ENCODE measurements around the gene RARB.

Gene RARB

DNA sequence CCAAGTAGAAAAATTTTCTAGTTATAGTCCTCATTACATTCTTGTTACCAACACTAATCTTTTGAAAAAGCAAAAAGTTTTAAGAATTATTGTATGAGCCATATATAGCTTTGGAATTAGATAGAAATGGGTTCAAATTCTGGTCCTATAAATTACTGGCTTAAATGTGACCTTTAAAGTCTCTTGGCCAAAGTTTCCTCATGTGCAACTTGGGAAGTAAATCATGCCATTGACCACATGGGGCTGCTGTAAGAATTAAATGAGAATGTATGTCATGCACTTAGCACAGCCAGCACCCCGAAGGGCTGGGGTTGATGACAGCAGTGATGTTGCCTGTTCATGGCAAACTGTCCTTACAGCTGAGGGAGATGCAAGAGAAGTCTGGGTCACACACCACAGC is 128.4 kb downstream of the RARB start:
- DNase-seq, result no peak

DNA sequence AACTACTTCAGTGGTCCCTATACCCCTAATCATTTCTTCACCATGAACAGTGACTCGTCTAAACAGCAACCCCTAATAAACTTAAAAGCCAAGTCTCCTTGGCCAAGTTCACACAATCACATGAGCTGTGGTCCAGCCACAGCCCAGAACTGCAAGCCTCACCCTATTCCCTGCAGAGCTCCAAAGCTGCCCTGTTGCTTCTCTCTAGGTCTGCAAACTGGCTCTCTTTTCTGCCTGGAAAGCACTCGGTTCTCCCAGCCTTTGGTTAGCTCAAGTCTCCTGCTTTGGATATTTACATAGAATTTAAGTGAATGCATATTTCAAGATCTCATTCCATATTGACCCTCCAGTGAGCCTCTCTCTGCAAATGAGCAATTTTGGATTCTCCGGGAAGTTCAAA is 129.6 kb downstream of the RARB start:
- no peak for DNase-seq

DNA sequence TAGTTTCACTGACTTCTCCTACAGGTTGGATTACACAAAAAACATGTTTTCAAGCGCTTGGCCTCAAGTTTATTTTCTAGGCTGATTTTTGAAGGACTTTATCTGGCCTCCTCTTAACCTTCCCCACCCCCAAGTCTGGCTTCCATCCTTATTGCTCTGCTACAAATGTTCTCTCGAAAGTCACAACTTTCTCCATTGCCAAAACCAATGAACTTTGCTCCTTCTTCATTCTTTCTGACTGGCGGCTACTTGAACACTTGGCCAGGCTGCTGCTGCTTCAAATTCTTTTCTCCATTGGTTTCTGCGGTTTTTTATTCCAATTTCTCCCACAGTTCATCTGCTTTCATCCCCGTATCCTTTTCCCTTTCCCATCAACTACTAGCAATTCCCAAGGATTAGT is 130.1 kb downstream of the RARB start:
- no peak for DNase-seq

DNA sequence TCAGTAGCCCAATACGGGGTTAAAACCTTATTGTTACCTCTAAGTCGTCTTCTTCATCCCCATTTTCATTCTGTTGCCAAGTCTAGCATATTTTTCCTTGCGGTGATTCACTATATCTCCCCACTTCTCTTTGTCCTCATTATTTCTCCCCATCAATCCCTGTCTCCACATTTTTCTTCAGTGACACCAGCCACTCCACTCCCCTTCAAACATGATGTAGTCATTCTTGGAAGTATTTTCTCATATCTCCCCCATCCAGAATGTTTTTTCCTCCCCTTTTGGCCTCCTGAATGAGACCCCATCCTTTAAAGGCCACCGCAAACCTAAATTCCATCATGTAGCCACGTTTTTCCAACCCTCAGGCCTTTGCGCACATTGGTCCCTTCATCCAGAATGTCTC is 130.7 kb downstream of the RARB start:
- DNase-seq, result no peak

DNA sequence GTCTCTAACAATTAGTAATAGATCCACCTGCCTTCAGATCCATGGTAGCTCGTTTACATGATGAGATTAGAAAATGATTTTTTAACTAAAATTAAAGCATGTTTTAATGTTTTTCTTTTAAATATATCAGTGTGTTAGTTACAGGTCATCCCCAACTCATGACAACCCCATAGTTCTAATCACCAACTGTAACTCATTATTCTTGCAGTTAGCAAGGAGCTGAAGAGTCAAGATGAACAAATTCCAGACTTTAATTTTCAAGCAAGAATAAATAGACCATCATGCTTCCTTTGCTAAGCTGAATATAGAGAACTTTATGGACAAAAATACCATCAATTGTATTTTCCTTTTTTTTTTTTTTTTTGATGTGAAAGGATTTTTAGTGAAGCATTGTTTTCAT is 135.5 kb downstream of the RARB start:
- DNase-seq, result no peak

DNA sequence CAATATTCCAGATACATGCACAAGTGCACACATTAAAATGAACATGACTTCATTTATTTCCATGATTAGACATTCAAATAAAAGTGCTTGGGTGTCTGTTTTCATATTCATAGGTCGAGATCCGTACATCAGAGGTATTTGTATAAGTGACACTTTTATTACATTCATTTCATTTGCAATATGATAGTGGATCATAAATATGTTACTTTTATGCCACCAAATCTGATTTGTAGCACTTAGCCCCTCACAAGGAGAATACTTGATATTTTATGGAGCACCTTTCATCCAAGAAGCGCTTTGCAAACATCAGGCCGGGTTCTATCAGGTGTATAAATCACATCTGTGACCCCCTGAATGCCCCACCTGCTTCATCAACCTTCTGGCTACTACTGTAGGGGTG is 136.0 kb downstream of the RARB start:
- DNase-seq, result no peak

DNA sequence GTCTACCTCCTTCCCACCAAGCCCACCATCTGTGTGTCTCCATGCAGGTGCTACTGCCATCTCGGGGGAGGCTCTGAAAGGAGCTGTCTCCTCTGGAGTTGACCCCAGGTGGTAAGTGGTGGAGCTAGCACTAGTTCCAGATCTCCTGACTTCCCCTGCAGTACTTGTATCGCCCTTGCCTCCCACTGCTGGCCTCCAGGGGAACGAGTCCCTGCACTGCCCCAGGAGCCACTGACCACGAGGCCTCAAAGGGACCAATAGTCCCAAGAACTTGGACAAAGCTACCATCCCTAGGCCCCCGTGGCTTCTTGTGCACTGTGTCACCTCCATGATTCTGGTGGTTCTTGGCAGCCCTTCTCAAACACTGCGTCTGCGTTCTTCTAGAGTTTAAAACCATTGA is 137.7 kb downstream of the RARB start:
- DNase-seq, result no peak

DNA sequence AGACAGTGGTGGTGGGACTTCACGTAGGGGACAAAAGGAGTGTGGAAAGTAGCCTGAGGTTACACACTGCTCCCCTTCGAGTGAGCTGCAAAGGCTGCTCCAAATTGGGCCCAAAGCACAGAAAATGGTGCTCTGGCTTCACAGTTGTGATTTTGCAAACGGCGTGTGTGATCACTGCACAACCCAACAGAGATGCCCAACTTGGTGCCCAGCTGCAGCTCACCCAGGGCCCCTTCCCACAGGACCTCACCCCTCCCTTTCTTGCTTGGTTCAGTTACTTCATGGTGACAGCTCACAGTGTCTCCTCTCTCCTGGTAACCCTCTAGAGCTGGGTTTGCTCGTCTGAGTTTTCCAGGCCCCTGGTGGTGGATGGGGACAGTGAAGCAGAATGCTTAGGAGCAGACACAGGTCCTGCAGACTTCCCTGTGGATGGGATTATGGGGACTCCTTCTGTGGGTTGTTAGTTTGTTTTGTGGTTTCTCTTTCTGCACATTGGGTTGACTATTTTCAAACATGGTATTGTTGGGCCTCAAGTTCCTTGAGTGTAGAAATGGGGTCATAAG is 138.4 kb downstream of the RARB start:
- no peak for DNase-seq

DNA sequence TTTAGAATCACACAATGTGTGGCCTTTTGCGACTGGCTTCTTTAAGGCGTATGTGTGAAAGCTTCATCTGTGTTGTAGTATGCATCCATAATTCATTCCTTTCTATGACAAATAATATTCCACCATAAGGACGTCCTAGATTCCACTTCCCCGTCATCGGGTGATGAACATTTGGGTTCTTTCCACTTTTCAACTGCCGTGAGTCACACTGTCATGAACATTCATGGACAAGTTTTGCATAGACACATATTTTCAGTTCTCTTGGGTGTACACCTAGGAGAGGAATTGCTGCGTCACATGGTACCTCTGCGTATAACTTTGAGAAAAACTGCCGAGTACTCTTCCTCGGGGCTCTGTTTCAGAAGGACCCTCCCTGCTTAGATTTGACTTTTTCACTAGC is 139.3 kb downstream of the RARB start:
- no peak for DNase-seq

DNA sequence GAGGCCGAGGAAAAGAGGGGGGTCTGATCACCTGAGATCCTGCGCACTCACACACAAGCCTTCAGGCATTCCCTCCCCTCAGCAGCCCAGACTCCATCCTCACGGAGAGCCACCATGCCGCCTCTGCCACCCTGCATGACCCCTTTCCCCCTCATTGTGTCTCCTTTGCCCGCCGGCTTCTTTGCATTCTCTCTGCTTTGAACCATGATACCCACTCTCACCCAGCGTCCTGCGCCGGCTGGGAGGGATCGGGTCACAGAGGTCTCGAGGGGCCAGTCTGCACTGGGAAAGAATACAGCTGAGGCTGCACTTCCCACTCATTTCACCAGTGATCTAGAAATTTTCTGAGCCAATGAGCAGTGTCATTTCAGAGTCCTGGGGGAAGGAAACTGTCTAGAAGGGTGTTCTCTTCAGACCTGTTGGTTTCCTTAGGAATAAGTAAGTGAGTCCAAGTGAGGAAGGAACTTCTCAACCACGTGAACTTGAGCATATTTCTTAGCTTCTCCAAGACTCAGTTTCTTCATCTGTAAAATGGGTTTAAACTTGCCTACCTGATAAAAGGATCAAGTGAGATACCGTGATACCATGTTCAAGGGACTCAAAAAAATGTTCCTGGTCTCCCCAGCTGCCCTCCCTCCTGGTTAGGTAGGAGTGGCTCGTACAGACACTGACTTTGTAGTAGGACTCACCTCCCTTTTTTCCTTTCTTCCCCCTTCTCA is 139.9 kb downstream of the RARB start:
- DNase-seq, result no peak

DNA sequence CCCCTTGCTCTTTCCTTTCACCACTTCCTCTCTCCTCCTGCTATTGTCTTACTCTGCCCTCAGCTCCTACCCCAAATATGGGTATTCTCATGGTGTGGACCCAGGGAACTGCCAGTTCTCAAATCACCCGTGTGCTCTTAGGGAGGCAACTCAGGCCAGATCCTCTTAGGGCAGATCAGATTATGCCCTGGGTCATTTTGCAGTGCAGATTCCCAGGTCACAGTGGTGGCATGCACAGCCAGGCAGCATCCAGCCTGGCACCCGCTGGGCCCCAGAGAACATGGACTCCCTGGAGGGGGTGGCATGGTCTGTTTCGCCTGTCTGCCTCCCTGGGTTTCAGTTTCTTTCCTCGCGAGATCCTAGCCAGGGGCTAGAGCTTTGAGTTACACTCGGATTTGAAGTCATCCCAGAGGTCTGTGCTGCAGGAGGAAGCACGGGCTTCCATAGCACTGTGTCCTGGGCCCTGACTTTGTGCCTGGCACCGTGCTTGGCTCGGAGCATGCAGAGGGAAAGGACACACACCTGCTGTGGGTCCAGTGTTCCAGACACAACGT is 140.5 kb downstream of the RARB start:
- no peak for DNase-seq

DNA sequence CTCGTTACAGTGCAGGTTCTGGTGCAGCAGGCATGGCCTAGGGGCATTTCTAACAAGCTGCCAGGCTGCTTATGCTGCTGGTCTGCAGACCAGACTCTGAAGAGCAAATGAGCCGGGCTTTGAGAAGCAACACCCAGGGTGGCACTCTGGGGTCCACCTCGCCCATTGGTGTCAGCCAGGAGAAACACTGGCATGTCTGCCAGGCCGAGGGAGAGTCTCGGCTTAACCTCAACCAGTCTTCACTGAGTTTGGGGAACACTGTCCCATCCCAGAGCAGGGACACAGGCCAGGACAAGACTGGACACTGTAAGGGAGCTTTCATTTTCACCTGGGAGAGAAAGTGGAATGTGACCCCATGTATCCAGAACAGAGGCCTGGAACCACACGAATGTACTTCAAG is 143.2 kb downstream of the RARB start:
- no peak for DNase-seq

DNA sequence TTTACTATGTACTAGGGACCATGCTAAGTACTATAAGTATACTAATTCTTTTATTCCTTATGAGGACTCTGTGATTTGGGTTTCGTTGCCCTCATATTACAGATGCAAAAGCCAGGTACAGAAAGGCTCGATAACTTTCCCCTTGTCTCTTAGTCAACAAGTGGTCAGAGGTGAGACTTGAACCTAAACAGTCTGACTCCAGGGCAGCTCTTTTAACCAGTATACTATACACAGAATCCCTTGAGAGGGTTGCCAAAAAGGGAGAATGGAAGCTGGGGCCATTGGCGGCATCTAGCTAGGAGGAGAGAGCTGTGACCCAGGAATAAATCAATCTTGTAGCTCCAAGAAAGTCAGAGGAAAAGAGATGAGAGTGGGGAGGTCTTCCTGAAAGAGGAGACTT is 144.3 kb downstream of the RARB start:
- no peak for DNase-seq

DNA sequence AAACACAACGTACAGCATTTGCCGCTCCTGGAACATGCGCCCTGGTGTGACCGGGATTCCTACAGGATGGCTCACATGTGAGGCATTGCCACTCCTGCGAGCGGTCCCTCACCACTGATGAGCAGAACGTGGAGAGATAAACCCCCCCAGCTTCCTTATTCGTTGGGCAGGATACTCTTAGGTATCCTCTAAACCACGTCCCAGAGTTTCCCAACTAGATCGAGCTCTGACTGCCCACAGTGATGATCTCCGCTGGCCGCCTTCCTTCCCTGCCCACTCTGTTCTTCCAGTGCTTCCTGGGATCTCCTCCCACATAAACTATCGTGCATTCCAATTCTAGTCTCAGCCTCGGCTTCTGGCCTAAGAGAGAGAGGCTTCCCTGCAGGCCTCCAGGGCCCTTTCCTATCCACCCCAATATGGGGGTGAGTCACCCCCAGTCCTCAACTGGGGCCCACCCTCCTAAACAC is 144.9 kb downstream of the RARB start:
- no peak for DNase-seq

DNA sequence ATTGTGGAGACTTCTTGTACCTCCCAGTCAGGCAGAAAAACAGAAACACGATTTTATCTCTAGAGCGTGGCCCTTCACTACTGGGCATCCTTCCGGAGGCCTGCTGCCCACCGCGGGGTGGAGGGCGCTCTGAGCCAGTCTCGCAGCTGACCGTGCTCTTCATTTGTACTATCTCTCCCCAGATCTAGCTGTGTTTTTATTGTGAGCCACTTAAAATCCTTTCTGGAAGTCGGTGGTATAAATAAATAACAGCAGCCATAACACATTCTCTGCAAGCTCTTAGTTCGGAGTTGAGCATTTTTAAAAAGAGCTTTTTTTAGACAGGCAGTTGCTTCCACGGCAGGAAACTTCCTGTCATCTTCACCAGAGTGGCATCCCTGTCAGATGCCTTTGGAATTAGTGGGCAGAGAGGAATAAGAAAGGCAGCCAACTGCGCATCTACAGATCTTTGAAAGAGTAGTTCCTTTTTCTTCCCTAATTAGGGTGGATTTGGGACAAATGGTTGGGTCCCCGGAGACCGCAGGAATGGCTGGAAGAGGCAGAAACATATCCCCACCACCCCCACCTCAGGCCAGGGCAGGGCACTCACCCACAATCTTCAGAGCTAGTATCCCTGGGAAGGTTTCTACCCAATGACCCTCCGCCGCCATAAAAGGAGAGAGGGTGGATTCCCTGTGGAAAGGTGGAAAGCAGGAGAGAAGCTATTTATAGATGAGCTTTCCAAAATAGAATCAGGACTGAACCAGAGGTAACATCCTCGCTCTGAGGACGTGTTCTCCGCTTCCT is 145.5 kb downstream of the RARB start:
- DNase-seq, result no peak

DNA sequence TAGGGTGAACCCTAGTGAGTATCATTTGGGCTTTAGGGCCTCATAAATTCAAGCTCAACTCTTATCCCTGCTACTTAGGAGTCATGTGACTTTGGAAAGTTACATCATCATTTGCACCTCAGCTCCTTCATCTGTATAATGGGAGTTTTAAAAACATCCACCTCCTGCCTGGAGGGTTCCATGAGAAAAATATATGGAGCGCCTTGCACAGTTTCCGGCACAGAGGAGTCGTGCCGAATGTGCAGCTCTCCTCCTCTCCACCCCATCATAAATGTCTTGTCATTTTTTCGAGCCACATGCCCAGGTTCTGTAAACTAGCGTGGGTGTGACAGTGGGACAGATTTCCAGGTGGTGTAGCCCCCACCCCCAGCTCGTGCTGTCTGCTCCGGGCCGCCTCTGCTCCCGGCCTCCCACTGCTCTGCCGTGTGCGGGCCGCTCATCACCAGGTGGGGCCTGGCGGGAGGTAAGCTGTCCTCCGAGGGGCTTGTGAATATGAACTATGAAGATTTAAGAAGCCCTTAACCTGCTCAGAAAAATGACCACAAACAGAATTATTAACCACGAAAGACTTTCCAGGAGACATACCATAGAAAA is 146.2 kb downstream of the RARB start:
- no peak for DNase-seq

DNA sequence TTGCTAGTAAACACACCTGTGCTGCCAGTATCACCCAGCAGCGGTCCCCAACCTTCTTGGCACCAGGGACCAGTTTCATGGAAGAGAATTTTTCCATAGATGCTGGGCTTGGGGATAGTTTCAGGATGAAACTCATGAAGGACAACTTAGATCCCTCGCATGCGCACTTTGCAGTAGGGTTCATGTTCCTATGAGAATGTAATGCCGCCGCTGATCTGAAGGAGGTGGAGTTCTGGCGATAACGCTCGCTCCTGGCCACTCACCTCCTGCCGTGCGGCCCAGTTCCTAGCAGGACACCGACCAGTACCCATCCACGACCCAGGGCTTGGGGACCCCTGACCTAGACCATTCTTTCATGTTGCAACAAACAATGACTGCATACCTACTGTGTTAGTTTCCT is 146.9 kb downstream of the RARB start:
- no peak for DNase-seq

DNA sequence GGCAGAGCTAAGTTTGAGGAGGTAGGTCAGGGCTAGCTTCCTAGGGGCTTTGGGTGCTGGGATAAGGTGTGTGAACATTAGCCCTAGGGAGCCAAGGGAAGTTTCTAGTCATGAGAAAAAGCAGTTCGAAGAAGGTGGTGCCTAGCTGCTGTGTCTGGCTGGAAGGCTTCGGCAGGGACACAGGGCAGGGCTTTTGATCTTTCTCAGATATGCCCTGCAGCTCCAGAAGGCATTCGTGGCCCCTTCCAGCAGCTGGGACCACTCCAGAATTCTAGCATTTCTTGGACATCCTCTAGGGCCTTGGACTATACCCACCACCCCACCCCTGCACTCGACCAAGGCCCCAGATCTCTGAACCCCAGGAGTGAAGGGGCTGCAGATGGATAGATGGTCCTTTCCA is 148.1 kb downstream of the RARB start:
- no peak for DNase-seq

DNA sequence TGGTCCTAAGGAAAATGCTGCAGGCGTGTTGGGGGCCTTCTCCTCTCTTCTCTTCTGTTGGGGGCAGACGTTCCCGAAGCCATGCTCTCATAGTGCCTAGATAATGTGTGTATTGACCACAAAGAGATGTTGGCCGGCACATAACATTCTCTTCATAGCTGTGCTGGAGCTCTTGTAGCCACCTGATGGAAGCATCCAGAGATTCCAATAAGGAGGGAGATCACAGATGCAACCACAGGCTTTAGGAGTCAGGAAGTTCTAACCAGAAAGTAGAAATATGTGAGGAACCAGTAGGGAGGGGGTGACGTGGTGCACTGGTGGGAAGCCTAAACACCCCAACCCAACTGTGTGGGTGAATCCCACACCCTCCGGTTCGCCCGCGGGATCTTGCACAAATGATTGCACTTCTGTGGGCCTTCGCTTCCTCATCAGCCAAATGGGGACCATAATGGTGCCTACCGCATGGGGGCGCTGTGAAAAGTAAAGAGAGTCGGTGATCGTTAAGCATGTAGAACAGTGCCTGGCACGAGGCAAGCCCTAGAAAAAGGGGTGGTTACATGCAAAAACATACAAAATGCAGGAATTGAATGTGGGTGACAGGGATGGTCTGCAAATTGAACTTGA is 148.9 kb downstream of the RARB start:
- no peak for DNase-seq

DNA sequence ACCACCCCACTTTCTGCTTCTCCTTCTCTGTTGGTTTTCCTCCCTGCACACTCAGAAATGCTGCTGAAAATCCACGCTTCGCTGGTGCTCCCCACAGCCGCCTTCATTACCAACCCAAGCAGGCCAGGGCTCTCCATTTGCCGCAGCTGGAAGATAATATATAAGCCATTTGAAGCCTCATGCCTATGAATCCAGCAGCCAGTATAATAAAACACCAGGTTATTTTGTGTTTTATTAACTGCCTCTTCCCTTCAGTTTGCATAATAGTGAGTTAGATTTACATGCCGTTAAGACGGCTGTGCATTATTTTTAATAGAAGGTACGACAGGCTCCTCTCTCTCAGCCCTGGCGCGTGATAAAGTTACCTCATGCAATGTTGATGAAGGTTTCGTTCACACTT is 150.0 kb downstream of the RARB start:
- no peak for DNase-seq

DNA sequence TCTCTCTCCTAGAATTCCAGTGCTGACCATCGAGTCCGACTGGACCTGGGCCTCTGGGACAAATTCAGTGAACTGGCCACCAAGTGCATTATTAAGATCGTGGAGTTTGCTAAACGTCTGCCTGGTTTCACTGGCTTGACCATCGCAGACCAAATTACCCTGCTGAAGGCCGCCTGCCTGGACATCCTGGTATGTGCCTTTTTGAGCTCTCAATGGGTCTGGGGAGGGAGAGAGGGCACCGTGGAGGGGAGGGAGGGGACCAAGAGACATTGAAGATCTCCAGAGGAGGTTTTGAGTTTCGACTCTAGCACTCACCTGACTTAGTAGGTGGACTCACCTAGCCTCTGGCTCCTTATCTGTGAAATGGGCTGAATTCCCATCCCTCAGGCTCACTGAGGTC is 152.5 kb downstream of the RARB start:
- no peak for DNase-seq

DNA sequence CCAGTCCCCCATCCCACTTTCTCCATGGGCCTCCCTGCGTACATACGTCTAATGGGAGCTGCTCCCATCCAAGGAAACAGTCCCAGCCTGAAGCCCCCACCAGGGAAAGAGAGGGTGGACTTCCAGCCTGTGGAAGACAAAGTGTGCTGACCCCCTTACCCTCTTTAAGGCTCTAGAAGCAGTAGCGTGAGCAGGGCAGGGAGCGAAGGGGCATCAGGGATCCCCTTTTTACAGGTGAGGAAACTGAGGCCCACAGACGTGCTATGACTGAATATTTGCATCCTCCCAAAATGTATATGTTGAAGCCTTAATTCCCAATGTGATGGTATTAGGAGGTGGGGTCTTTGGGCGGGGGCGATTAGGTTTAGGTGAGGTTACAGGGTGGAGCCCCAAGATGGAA is 153.3 kb downstream of the RARB start:
- DNase-seq, result no peak

DNA sequence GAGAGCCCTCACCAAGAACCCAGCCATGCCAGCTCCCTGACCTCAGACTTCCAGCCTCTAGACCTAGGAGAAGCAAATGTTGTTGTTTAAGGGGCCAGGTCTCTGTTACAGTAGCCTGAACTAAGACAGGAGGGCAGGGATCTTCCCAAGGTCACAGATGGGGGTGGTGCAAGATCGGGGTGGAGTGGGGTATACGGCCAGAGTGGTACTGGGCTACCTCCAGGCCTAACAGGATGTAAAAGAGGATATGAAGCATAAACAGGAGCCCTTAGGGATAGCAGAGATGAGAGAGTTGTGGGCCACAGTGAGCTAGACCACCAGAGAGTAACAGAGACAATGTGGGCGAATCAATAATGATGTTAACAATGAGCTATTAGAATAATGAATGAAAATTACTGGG is 153.8 kb downstream of the RARB start:
- no peak for DNase-seq

Data from NCI-H82 (cell line).